ENCODE data around the gene ATP10A.

Gene ATP10A

GRCh38 chr15:25844542-25844941 is 18.6 kb downstream of the ATP10A start (continued):
- TF ChIP-seq, protein P1, sequence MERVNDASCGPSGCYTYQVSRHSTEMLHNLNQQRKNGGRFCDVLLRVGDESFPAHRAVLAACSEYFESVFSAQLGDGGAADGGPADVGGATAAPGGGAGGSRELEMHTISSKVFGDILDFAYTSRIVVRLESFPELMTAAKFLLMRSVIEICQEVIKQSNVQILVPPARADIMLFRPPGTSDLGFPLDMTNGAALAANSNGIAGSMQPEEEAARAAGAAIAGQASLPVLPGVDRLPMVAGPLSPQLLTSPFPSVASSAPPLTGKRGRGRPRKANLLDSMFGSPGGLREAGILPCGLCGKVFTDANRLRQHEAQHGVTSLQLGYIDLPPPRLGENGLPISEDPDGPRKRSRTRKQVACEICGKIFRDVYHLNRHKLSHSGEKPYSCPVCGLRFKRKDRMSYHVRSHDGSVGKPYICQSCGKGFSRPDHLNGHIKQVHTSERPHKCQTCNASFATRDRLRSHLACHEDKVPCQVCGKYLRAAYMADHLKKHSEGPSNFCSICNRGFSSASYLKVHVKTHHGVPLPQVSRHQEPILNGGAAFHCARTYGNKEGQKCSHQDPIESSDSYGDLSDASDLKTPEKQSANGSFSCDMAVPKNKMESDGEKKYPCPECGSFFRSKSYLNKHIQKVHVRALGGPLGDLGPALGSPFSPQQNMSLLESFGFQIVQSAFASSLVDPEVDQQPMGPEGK (CRISPR knock-in tag; IDR thresholded peaks at IDR 0.05; ENCODE audit: borderline replicate concordance) = no peak

GRCh38 chr15:25844076-25844475 is 19.1 kb downstream of the ATP10A start:
- no peak for ATAC-seq
- TF ChIP-seq ZNF8 (CRISPR knock-in tag; IDR thresholded peaks at IDR 0.05) = no peak
- no peak for TF ChIP-seq PPARA (CRISPR knock-in tag; IDR thresholded peaks at IDR 0.05; ENCODE audit: borderline replicate concordance)
- TF ChIP-seq, protein P1 (CRISPR knock-in tag; IDR thresholded peaks at IDR 0.05; ENCODE audit: borderline replicate concordance) = no peak
- TF ChIP-seq ZC3H10 (CRISPR knock-in tag; IDR thresholded peaks at IDR 0.05) = no peak
- TF ChIP-seq SNAI2 (CRISPR knock-in tag; IDR thresholded peaks at IDR 0.05) = no peak
- TF ChIP-seq RARB (CRISPR knock-in tag; IDR thresholded peaks at IDR 0.05) = no peak
- no peak for TF ChIP-seq ISL1 (CRISPR knock-in tag; IDR thresholded peaks at IDR 0.05)
- TF ChIP-seq ZFP30 (CRISPR knock-in tag; IDR thresholded peaks at IDR 0.05) = no peak
- TF ChIP-seq OSR1 (CRISPR knock-in tag; IDR thresholded peaks at IDR 0.05) = no peak
- no peak for TF ChIP-seq ARNTL (CRISPR knock-in tag; IDR thresholded peaks at IDR 0.05; ENCODE audit: borderline replicate concordance, low read depth)
- no peak for TF ChIP-seq GLIS3 (CRISPR knock-in tag; IDR thresholded peaks at IDR 0.05)
- TF ChIP-seq TCF4 (CRISPR knock-in tag; IDR thresholded peaks at IDR 0.05; ENCODE audit: borderline replicate concordance) = no peak

DNA sequence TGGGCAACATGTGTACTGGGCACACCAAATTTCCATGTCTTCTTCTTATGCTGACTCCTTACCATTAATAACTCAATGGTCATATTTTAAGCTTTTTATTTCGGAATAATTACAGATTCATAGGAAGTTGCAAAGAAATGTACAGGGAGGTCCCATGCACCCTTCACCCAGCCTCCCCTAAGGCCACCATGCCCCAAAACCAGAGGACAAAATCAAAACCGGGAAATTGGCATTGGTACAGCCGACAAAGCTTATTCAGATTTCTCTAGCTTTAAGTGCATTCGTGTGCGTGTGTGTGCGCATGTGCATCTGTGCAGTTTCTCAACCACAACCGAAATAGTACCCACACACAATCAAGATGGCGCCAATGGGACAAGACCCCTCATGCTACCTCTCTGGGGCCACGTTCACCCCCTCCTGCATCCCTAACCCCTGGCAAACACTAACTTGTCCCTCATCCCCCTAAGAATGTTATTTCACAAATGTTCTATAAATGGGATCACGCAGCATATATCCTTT is 23.4 kb downstream of the ATP10A start:
- no peak for TF ChIP-seq TSHZ2 (CRISPR knock-in tag; IDR thresholded peaks at IDR 0.05)
- no peak for TF ChIP-seq TOX (CRISPR knock-in tag; IDR thresholded peaks at IDR 0.05; ENCODE audit: borderline replicate concordance)
- no peak for TF ChIP-seq ZFP30 (CRISPR knock-in tag; IDR thresholded peaks at IDR 0.05)
- TF ChIP-seq OSR1 (CRISPR knock-in tag; IDR thresholded peaks at IDR 0.05) = no peak
- TF ChIP-seq, protein P2, sequence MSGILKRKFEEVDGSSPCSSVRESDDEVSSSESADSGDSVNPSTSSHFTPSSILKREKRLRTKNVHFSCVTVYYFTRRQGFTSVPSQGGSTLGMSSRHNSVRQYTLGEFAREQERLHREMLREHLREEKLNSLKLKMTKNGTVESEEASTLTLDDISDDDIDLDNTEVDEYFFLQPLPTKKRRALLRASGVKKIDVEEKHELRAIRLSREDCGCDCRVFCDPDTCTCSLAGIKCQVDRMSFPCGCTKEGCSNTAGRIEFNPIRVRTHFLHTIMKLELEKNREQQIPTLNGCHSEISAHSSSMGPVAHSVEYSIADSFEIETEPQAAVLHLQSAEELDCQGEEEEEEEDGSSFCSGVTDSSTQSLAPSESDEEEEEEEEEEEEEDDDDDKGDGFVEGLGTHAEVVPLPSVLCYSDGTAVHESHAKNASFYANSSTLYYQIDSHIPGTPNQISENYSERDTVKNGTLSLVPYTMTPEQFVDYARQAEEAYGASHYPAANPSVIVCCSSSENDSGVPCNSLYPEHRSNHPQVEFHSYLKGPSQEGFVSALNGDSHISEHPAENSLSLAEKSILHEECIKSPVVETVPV (CRISPR knock-in tag; IDR thresholded peaks at IDR 0.05) = no peak
- no peak for TF ChIP-seq GLIS3 (CRISPR knock-in tag; IDR thresholded peaks at IDR 0.05)
- TF ChIP-seq CSDC2 (CRISPR knock-in tag; IDR thresholded peaks at IDR 0.05) = no peak
- TF ChIP-seq ZC3H10 (CRISPR knock-in tag; IDR thresholded peaks at IDR 0.05) = no peak
- no peak for TF ChIP-seq SNAI2 (CRISPR knock-in tag; IDR thresholded peaks at IDR 0.05)
- no peak for TF ChIP-seq ZNF70 (CRISPR knock-in tag; IDR thresholded peaks at IDR 0.05)
- TF ChIP-seq ZNF565 (CRISPR knock-in tag; conservative IDR thresholded peaks at IDR 0.05; ENCODE audit: low read depth) = no peak
- no peak for TF ChIP-seq TCF4 (CRISPR knock-in tag; IDR thresholded peaks at IDR 0.05; ENCODE audit: borderline replicate concordance)
- TF ChIP-seq, protein P3, sequence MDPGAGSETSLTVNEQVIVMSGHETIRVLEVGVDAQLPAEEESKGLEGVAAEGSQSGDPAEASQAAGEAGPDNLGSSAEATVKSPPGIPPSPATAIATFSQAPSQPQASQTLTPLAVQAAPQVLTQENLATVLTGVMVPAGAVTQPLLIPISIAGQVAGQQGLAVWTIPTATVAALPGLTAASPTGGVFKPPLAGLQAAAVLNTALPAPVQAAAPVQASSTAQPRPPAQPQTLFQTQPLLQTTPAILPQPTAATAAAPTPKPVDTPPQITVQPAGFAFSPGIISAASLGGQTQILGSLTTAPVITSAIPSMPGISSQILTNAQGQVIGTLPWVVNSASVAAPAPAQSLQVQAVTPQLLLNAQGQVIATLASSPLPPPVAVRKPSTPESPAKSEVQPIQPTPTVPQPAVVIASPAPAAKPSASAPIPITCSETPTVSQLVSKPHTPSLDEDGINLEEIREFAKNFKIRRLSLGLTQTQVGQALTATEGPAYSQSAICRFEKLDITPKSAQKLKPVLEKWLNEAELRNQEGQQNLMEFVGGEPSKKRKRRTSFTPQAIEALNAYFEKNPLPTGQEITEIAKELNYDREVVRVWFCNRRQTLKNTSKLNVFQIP (CRISPR knock-in tag; IDR thresholded peaks at IDR 0.05; ENCODE audit: borderline replicate concordance, low read depth) = no peak
- TF ChIP-seq ESRRG (CRISPR knock-in tag; IDR thresholded peaks at IDR 0.05) = no peak
- no peak for TF ChIP-seq PPARA (CRISPR knock-in tag; IDR thresholded peaks at IDR 0.05; ENCODE audit: borderline replicate concordance)
- TF ChIP-seq, protein P1 (CRISPR knock-in tag; IDR thresholded peaks at IDR 0.05; ENCODE audit: borderline replicate concordance) = no peak
- TF ChIP-seq ARNTL (CRISPR knock-in tag; IDR thresholded peaks at IDR 0.05; ENCODE audit: borderline replicate concordance, low read depth) = no peak
- no peak for TF ChIP-seq CREB5 (CRISPR knock-in tag; IDR thresholded peaks at IDR 0.05; ENCODE audit: low read depth)
- no peak for TF ChIP-seq RARB (CRISPR knock-in tag; IDR thresholded peaks at IDR 0.05)
- TF ChIP-seq BACH2 (CRISPR knock-in tag; IDR thresholded peaks at IDR 0.05; ENCODE audit: borderline replicate concordance) = no peak
- ATAC-seq = no peak
